Measurements from ENCODE around the gene KIF5A.

The KIF5A gene

GRCh38 chr12:57511161-57511560 lies 38.7 kb upstream of the KIF5A start:
- Histone ChIP-seq H2AFZ (ENCODE audit: low read length) (no peak overlapping the region), H4K20me1 (ENCODE audit: insufficient read depth, low read length, poor library complexity, severe bottlenecking) (peaks cover 4% of the 10 kb centered on the region)

DNA sequence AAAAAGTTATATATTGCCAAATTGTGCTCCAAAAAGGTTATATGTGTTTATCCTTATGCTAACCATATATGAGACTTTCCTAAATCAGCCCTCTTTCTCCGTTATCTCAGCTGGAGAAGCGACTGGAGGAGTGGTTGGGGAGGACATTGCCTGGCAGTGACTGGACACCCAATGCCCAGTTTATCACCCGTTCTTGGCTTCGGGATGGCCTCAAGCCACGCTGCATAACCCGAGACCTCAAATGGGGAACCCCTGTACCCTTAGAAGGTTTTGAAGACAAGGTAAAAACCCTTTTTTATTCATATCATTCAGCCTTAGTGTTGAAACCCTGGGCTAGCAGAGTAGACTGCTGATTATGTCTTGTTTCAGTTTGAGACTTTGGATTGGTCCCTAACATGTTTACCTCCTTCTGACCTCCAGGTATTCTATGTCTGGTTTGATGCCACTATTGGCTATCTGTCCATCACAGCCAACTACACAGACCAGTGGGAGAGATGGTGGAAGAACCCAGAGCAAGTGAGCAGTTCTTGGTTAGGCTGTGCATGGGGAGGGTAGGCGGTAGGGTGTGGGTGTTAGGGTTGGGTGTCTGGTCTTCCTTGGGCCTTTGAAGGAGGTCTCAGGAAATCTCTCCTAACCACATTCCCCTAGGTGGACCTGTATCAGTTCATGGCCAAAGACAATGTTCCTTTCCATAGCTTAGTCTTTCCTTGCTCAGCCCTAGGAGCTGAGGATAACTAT lies 38.1 kb upstream of the KIF5A start:
- Histone ChIP-seq H4K20me1 (ENCODE audit: insufficient read depth, low read length, poor library complexity, severe bottlenecking) (peaks cover 7% of the 10 kb centered on the region), H3K27me3 (ENCODE audit: insufficient read depth, low read length, poor library complexity, severe bottlenecking) (no peaks in the 10 kb centered on the region), H3K9ac (ENCODE audit: low read depth, low read length, poor library complexity, severe bottlenecking) (no peak overlapping the region), H3K79me2 (ENCODE audit: insufficient read depth, low read length) (no peaks in the 10 kb centered on the region), H3F3A (ENCODE audit: low read depth) (no peaks in the 10 kb centered on the region; the same call in 1 of the 2 replicates), H3K4me1 (ENCODE audit: insufficient read depth, low read length, poor library complexity, severe bottlenecking) (no peaks in the 10 kb centered on the region), H3K9me2 (replicated peaks; ENCODE audit: low read depth, low read length) (no peaks in the 10 kb centered on the region), H2AFZ (ENCODE audit: low read length) (no peak overlapping the region), H3K4me3 (ENCODE audit: low read length, poor library complexity, severe bottlenecking) (no peak overlapping the region), H3K36me3 (ENCODE audit: insufficient read depth, low read length) (peaks cover 77% of the 10 kb centered on the region), H3K9me3 (ENCODE audit: insufficient read depth, low read depth, low read length) (no peaks in the 10 kb centered on the region), H3K4me2 (ENCODE audit: low read depth, low read length, poor library complexity, severe bottlenecking) (no peak overlapping the region)
- TF ChIP-seq CTCF (conservative IDR thresholded peaks at IDR 0.05; ENCODE audit: low read length) (no peak), EZH2phosphoT487 (IDR thresholded peaks at IDR 0.05; ENCODE audit: borderline replicate concordance) (no peak)

More at GRCh38 chr12:57511161-57511560, 38.7 kb upstream of the KIF5A start:
- H3K9ac ChIP-seq (ENCODE audit: low read depth, low read length, poor library complexity, severe bottlenecking), result no peak overlapping the region
- no peaks in the 10 kb centered on the region for H3K9me3 ChIP-seq (ENCODE audit: insufficient read depth, low read depth, low read length)
- H3K79me2 ChIP-seq (ENCODE audit: insufficient read depth, low read length), result no peaks in the 10 kb centered on the region
- no peaks in the 10 kb centered on the region for H3K4me1 ChIP-seq (ENCODE audit: insufficient read depth, low read length, poor library complexity, severe bottlenecking)
- no peak overlapping the region for H3K4me2 ChIP-seq (ENCODE audit: low read depth, low read length, poor library complexity, severe bottlenecking)
- peaks cover 75% of the 10 kb centered on the region for H3K36me3 ChIP-seq (ENCODE audit: insufficient read depth, low read length)
- TF ChIP-seq EZH2phosphoT487 (IDR thresholded peaks at IDR 0.05; ENCODE audit: borderline replicate concordance), result no peak
- TF ChIP-seq CTCF (conservative IDR thresholded peaks at IDR 0.05; ENCODE audit: low read length), result no peak
- no peaks in the 10 kb centered on the region for H3K9me2 ChIP-seq (replicated peaks; ENCODE audit: low read depth, low read length)
- H3F3A ChIP-seq (ENCODE audit: low read depth), result no peaks in the 10 kb centered on the region; the same call in 1 of the 2 replicates
- H3K4me3 ChIP-seq (ENCODE audit: low read length, poor library complexity, severe bottlenecking), result no peak overlapping the region
- no peaks in the 10 kb centered on the region for H3K27me3 ChIP-seq (ENCODE audit: insufficient read depth, low read length, poor library complexity, severe bottlenecking)

DNA sequence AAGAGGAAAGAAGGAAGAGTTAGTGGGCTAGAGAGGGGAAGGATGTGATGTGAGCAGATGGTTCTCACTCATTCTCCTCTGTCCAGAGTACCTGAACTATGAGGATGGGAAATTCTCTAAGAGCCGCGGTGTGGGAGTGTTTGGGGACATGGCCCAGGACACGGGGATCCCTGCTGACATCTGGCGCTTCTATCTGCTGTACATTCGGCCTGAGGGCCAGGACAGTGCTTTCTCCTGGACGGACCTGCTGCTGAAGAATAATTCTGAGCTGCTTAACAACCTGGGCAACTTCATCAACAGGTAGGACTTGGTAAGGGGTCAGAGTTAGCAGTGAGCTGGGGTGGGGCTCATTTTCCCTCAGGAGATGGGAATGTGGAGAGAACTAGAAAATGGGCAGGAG lies 37.2 kb upstream of the KIF5A start:
- H3K9me2 ChIP-seq (replicated peaks; ENCODE audit: low read depth, low read length), result no peaks in the 10 kb centered on the region
- H4K20me1 ChIP-seq (ENCODE audit: insufficient read depth, low read length, poor library complexity, severe bottlenecking), result peaks cover 13% of the 10 kb centered on the region
- no peaks in the 10 kb centered on the region; the same call in 1 of the 2 replicates for H3F3A ChIP-seq (ENCODE audit: low read depth)
- H3K79me2 ChIP-seq (ENCODE audit: insufficient read depth, low read length), result 0 out of 2 replicates have a peak, but pooled peaks cover 7% of the 10 kb centered on the region
- no peak overlapping the region for H3K4me3 ChIP-seq (ENCODE audit: low read length, poor library complexity, severe bottlenecking)
- H3K36me3 ChIP-seq (ENCODE audit: insufficient read depth, low read length), result peaks cover 85% of the 10 kb centered on the region
- H3K4me1 ChIP-seq (ENCODE audit: insufficient read depth, low read length, poor library complexity, severe bottlenecking), result no peaks in the 10 kb centered on the region
- no peak overlapping the region for H3K9ac ChIP-seq (ENCODE audit: low read depth, low read length, poor library complexity, severe bottlenecking)
- TF ChIP-seq CTCF (conservative IDR thresholded peaks at IDR 0.05; ENCODE audit: low read length), result no peak
- no peak for TF ChIP-seq EZH2phosphoT487 (IDR thresholded peaks at IDR 0.05; ENCODE audit: borderline replicate concordance)
- H2AFZ ChIP-seq (ENCODE audit: low read length), result no peak overlapping the region
- no peaks in the 10 kb centered on the region for H3K27me3 ChIP-seq (ENCODE audit: insufficient read depth, low read length, poor library complexity, severe bottlenecking)
- H3K4me2 ChIP-seq (ENCODE audit: low read depth, low read length, poor library complexity, severe bottlenecking), result no peak overlapping the region
- H3K9me3 ChIP-seq (ENCODE audit: insufficient read depth, low read depth, low read length), result no peaks in the 10 kb centered on the region

All from Loucy (cell line).